GM18519 (cell line): ENCODE measurements around the gene CROCC2.

Source experiments
- ATAC-seq: cut with Tn5 transposase; IDR thresholded peaks from one replicate; pipeline ENCODE4 v1.9.1; 2021; ENCODE audit warnings: mild to moderate bottlenecking, moderate library complexity; ENCODE audit not compliant: unreplicated experiment, low FRiP score

The CROCC2 gene

DNA sequence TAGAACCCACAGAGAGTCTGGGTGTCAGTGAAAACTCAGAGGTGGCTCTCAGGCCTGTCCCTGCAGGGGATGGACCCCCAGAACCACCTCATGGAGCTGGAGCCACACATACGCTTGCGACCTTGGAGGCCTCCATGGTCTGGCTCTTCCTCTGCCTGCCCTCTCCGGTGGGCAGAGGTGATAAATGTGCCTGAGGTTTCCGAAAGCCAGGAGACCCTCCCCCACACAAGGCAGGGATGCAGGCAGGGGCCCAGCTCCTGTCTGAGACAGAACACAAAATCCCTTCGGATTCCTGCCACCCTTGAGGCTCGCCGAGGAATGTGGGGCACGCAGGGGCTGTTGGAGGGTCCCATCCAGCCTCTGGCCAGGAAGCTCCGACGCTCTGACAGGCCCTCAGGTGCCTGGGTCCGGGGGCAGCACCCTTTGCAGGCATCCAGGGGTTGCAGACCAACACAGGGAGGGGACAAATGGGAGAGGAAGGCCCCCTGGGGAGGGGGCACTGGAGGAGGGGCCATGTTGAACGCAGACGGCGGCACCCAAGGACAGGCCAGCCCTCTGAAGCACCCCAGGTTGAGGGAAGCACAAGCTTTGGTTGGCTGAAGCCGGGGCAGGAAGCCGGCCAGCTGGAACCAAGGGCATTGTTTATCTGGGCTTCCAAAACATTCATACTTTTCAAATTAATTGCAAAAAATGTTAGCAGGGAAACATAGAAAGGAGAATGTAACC, 88.2 kb downstream of the CROCC2 start:
- ATAC-seq, result no peak

DNA sequence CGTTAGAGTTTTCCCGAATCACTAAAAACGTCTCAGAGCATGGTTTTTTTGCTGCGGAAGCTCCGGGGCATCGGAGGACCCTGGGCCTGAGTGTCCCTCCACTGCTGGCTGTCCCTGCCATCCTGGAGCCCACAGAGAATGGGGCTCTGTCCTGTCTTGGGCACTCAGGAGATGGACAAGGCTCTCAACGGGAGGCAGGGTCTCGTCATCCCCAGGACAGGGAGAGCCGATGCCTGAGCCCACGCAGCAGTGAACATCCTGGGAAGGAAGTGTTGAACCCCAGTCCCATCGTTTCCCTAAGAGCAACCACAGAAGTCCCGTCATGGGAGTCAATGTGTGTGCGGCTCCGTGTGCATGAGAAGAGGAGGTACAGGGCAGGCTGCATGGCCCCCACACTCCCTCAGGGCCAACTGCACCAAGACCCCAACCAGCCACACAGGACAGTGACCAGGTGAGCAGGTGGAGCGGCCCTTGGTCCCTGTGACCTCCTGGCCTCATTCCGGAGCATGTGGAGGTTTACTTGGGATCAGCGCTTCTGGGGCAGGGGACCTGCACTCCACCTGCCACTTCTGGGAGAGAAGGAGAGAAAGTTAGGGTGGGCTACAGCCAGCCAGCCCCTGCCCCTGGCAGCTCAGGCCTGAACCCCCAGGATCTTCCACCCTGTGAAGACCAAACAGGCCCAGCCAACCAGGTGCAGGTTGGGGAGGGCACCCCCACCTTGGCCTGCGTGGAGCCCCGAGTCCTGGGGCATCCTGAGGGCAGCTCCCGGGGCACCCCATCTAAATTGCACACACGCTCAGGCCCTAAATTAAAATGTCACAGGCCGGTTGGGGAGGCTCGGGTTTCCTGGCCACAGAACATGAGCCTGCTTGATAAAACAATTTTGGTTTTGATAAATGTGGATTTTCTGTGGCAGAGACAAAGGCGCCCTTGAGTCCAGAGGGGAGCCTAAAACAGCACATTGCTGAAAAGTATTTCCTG, 89.2 kb downstream of the CROCC2 start:
- ATAC-seq, result no peak

DNA sequence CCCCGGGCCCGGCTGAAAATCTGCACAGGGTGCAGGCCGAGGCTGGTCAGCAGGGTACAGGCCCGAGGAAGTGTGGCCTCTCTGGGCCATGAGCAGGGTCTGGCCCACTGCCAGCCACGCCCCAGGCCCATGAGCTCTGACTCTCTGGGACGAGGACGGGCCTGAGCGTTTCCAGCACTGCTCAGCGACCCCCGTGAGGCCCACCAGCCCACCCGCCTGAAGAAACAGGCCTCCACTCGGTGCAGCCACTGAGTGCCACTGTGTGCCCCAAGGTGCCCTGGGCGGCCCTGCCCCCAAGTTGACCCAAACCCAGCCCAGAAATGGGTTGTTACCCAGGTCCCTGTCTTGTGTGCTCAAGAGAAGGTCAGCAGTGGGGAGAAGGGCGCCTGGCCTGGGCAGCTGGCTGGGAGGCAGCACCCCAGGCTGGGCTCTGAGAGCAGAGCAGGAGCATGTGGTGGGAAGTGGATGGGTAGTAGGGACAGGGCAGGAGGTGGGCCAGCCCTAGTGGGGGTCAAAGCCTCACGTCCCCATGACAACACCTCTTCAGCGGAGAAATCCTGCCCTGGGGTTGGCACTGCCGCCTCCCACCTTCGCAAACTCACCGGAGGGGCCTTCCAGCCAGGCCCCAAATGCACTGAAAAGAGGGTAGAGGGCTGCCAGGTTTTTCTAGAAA, 90.2 kb downstream of the CROCC2 start:
- ATAC-seq, result no peak

DNA sequence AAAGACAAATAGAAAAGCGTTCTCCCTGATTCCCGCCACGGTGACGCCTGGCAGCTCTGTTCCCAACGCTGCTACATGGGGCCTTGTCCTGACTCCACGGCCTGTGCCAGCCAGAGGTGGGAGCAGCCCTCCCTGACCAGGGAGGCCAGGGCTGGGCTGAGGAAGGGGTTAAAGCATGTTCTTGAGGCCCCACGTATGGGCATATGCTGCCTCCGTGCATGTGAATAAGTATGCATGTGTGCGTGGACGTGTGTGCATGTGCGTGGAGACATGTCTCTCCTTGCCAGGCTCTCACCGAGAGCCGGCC, 90.7 kb downstream of the CROCC2 start:
- ATAC-seq, result no peak

- no peak for ATAC-seq
These were observed 91.2 kb downstream of the CROCC2 start for GRCh38 chr2:240997141-240997855.

GRCh38 chr2:240997856-240998705, 91.9 kb downstream of the CROCC2 start, which contains the start of gene SNED1:
Gene SNED1 (plus strand): TSS chr2:240998618. CDS start chr2:240998838, 220 bp downstream.
- ATAC-seq, result no peak

- no peak for ATAC-seq
These were observed 92.5 kb downstream of the CROCC2 start for GRCh38 chr2:240998706-240998994.

DNA sequence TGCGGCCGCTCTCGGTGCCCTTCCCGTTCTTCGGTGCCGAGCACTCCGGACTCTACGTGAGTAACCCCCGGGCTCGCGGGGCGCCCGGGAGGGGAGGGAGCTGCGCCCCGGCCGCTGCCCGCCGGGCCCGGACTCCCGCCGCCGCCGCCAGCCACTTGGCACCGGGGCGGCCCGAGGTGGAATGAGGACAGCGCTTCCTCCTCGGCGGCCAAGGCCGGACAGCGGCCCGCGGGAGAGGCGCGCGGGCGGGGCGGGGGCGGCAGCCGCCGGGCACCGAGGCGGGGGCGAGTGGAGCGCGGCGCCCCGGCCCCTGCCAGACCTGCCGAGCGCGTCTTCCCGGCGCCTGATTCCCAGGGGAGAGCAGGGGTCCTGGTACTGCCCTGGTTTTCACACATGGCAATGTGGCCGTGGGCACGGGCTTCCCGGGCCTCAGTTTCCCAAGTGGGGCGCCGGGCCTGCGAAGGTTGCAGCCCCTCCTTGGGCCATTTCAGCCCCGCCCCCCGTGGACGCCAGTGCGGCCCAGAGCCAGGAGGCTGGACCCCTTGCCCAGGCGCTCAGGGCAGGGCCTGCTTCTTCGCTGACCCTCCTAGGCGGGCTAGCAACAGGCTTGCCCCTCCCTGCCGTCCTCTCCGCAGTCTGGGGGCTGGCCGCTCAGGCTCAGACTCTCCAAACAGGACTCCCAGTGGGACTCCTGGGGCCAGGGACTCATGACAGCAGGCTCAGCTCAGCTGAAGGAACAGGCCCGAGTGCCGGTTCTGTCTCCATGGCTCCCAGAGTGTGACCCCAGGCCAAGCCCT, 93.1 kb downstream of the CROCC2 start:
- no peak for ATAC-seq

GRCh38 chr2:240999873-241000541, 93.9 kb downstream of the CROCC2 start:
- ATAC-seq, result no peak

DNA sequence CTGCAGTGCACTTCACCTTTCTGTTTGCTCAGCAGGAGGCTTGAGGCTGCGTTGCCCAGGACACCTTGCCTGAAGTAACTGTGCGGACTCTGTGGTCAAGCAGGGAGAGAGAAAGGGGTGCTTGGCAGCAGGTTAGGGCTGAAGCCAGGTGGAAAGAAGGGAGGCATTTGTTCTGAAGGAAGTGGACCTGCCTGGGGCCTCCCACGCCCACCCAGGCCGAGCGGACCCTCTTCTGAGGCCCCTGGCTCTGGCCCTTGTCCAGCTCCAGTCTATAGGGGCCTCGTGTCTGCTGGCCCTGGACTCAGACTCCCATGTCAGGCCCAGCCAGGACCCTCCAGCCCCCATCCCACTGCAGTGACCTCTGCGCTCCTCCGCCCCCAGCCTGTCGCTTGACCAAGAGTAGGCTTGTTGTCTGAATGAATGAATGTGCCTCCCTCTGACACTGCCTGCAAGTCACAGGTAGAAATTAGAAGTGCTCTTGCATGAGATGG, 94.7 kb downstream of the CROCC2 start:
- no peak for ATAC-seq

DNA sequence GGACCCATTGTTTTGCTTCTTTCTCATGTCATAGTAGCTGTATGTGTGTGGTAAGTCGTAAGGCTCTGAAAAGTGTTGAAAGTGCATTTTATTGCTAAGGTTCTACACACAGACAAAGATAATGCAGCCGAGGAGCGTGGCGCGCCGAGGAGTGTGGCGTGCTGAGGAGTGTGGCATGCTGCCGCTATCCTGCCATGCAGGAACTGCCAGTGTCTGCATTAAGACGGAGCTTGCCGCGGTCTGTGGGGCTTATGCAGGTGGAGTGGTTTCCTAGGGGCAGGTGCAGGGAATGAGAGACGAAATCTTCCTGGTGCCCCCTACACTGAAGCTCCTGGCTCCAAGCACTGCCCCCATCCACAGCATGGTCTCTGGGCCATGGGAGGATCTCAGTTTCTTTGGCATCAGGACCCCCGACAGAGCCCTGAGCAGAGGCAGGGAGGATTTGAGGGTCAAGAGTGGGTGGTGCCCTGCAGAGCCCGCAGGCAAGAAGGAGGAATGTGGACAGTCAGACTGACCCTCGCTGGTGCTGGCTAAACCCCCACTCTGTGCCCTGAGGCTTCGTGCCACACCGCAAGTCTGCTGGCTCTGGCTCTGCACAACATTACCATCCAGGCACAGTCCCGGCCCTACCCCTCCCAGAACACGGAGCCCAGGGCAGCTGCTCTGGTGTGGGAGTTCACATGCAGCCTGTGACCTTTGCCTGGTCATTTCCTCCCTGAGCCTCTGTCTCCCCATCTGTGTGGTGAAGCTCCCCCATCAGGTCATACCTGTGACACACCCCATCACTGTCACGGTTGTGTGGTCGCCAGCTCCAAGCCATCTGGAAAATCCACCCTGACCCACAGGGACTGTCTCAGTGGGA, 95.5 kb downstream of the CROCC2 start:
- no peak for ATAC-seq

- ATAC-seq, result no peak
These were observed 96.3 kb downstream of the CROCC2 start for GRCh38 chr2:241002275-241003046.

DNA sequence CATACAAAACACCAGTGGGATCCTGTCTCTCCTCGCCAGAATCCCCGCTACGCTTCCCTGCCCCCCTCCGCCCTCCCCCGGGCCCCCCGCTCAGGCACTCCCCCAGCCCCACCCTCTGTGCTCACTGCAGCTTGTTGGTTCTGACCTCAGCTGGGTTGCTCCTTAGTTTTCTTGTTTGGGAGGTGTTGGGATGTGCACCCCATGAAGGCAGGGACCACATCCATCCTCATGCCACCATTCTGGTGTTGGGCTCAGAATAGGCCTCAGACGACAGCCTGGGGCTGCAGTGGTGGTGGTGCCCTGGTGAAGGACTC, 96.9 kb downstream of the CROCC2 start:
- no peak for ATAC-seq

DNA sequence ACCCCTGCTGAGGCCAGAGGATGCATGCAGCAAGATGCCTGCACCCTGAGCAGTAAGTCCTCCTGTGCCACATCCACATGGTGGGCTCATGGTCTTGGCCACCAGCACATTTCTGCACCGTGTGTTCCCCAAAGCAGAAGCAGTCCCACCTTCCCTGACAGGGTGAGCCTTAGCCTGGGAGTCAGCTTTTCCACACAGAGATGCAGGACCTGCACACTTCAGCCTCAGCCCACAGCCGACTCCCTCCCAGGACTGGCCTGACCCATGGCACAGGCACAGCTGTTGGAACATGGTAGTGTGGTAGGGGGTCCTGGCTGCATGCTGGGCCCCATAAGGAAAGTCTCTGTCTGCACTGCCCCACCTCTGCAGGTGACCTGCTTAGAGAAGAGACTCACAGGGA, 97.2 kb downstream of the CROCC2 start:
- no peak for ATAC-seq

- ATAC-seq, result no peak
These were observed 97.9 kb downstream of the CROCC2 start for GRCh38 chr2:241003830-241004564.

DNA sequence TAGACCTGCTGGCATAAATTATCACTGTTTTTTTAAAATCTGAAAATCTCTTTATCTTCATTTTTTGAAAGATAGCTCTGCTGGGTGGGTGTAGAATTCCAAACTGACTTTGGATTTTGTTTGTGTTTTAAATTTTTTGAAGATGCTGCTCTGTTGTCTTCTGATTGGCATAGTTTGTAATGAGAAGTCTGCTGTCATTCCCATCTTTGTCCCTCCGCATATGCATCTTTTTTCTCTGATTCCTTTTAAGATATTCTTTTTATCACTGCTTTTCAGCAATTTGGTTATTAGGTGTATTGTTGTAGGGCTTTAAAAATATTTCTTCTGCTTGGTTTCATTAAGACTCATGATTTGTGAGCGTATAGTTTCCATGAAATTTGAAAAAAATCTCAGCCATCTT, 99.4 kb downstream of the CROCC2 start:
- ATAC-seq, result no peak
